H9 (cell line): ENCODE data around the gene ZNF407. TPM values are rescaled to one million over a fixed set of nuclear protein-coding genes. Genes with fewer than 3 reads are reported as not detected.
"Not testable (repeated sequence)": the region's sequence is repeated elsewhere in the genome, so short reads cannot be mapped to it uniquely, and the experiment has no call there.

ENCODE experiments used
- DNase-seq: peaks from one replicate; pipeline ENCODE4 v3.0.0-alpha.2; 2017
- H2AFZ ChIP-seq: one replicate; pipeline ENCODE4 v1.6.1; 2013; ENCODE audit warnings: mild to moderate bottlenecking, low read length, control low read depth, moderate library complexity
- H2AK5ac ChIP-seq: 2 replicates; pipeline ENCODE4 v1.6.1; 2013; ENCODE audit warnings: low read length, control low read depth, mixed read lengths; ENCODE audit not compliant: insufficient read length
- H2BK120ac ChIP-seq: one replicate; pipeline ENCODE4 v1.6.1; 2013; ENCODE audit warnings: low read depth, mild to moderate bottlenecking, low read length, control low read depth, inconsistent platforms; ENCODE audit not compliant: poor library complexity, severe bottlenecking
- H2BK12ac ChIP-seq: 2 replicates; pipeline ENCODE4 v1.6.1; 2013; ENCODE audit warnings: low read length, control low read depth, mixed read lengths, low read depth; ENCODE audit not compliant: insufficient read length
- H2BK15ac ChIP-seq: 2 replicates; pipeline ENCODE4 v1.6.1; 2013; ENCODE audit warnings: low read depth, low read length, control low read depth
- H2BK20ac ChIP-seq: one replicate; pipeline ENCODE4 v1.6.1; 2013; ENCODE audit warnings: low read depth, mild to moderate bottlenecking, low read length, control low read depth, inconsistent platforms; ENCODE audit not compliant: poor library complexity, severe bottlenecking
- H2BK5ac ChIP-seq: 2 replicates; pipeline ENCODE4 v1.6.1; 2013; ENCODE audit warnings: low read length, control low read depth, mixed read lengths; ENCODE audit not compliant: insufficient read length
- H3K14ac ChIP-seq: 2 replicates; pipeline ENCODE4 v1.6.1; 2013; ENCODE audit warnings: low read length, control low read depth; ENCODE audit not compliant: insufficient read depth
- H3K18ac ChIP-seq: 2 replicates; pipeline ENCODE4 v1.6.1; 2013; ENCODE audit warnings: low read depth, mild to moderate bottlenecking, mixed read lengths, low read length, control low read depth; ENCODE audit not compliant: insufficient read length
- H3K23ac ChIP-seq: 2 replicates; pipeline ENCODE4 v1.6.1; 2013; ENCODE audit warnings: low read length, control low read depth, mixed read lengths, low read depth; ENCODE audit not compliant: insufficient read length
- H3K23me2 ChIP-seq: 2 replicates; pipeline ENCODE4 v1.6.1; 2013; ENCODE audit warnings: low read depth, mild to moderate bottlenecking, mixed read lengths, low read length, control low read depth; ENCODE audit not compliant: insufficient read length, poor library complexity, severe bottlenecking
- H3K27ac ChIP-seq: 2 replicates; pipeline ENCODE4 v1.5.1; 2013; ENCODE audit warnings: low read length, control low read depth, mixed read lengths, low read depth; ENCODE audit not compliant: insufficient read length
- H3K27me3 ChIP-seq: 2 replicates; pipeline ENCODE4 v1.6.1; 2013; ENCODE audit warnings: low read length, control low read depth, inconsistent platforms; ENCODE audit not compliant: insufficient read depth
- H3K4ac ChIP-seq: 2 replicates; pipeline ENCODE4 v1.6.1; 2013; ENCODE audit warnings: low read depth, mild to moderate bottlenecking, control low read depth, inconsistent platforms, low read length, moderate library complexity
- H3K4me1 ChIP-seq: 2 replicates; pipeline ENCODE4 v1.6.1; 2013; ENCODE audit warnings: low read length, control low read depth, inconsistent platforms; ENCODE audit not compliant: insufficient read depth
- H3K4me2 ChIP-seq: 2 replicates; pipeline ENCODE4 v1.6.1; 2013; ENCODE audit warnings: low read length, control low read depth, mixed read lengths; ENCODE audit not compliant: insufficient read length, insufficient read depth
- H3K56ac ChIP-seq: 2 replicates; pipeline ENCODE4 v1.6.1; 2013; ENCODE audit warnings: low read depth, mild to moderate bottlenecking, mixed read lengths, low read length, control low read depth; ENCODE audit not compliant: insufficient read length
- H3K79me1 ChIP-seq: 2 replicates; pipeline ENCODE4 v1.6.1; 2013; ENCODE audit warnings: low read depth, mild to moderate bottlenecking, moderate library complexity, low read length, control low read depth, inconsistent platforms; ENCODE audit not compliant: insufficient read depth, poor library complexity, severe bottlenecking
- H3K79me2 ChIP-seq: 2 replicates; pipeline ENCODE4 v1.6.1; 2013; ENCODE audit warnings: low read length, control low read depth, inconsistent platforms; ENCODE audit not compliant: insufficient read depth
- H3K9ac ChIP-seq: 2 replicates; pipeline ENCODE4 v1.6.1; 2013; ENCODE audit warnings: low read length, control low read depth, mixed read lengths; ENCODE audit not compliant: insufficient read length; ENCODE audit errors: extremely low read depth
- H3K9me3 ChIP-seq: one replicate; pipeline ENCODE4 v1.6.1; 2013; ENCODE audit warnings: low read depth, low read length, inconsistent platforms; ENCODE audit not compliant: control insufficient read depth
- H3T11ph ChIP-seq: one replicate; pipeline ENCODE4 v1.6.1; 2013; ENCODE audit warnings: mild to moderate bottlenecking, low read length, control low read depth, inconsistent platforms
- H4K20me1 ChIP-seq: one replicate; pipeline ENCODE4 v1.6.1; 2013; ENCODE audit not compliant: control insufficient read depth, insufficient read length, insufficient read depth
- H4K5ac ChIP-seq: 2 replicates; pipeline ENCODE4 v1.6.1; 2013; ENCODE audit warnings: low read depth, mild to moderate bottlenecking, mixed read lengths, low read length, control low read depth; ENCODE audit not compliant: insufficient read length
- H4K8ac ChIP-seq: replicated peaks from 2 replicates; pipeline ENCODE4 v1.6.1; 2013; ENCODE audit warnings: low read length, control low read depth, mixed read lengths, low read depth; ENCODE audit not compliant: insufficient read length
- H4K91ac ChIP-seq: 2 replicates; pipeline ENCODE4 v1.6.1; 2013; ENCODE audit warnings: low read depth, mild to moderate bottlenecking, moderate library complexity, mixed read lengths, low read length, control low read depth; ENCODE audit not compliant: insufficient read length
- H3K27ac Mint-ChIP-seq, 3 experiments: 2 replicates in 2 of 3; 3 replicates in 1 of 3; pipeline ENCODE4 v1.8.0; 2020 to 2021; ENCODE audit warnings: mixed read lengths in 3 of 3, mild to moderate bottlenecking in 1 of 3, moderate library complexity in 1 of 3
- H3K27me3 Mint-ChIP-seq: 2 replicates; pipeline ENCODE4 v1.8.0; 2021; ENCODE audit warnings: low read depth, mild to moderate bottlenecking, moderate library complexity, mixed read lengths
- H3K36me3 Mint-ChIP-seq, 3 experiments: 2 replicates in 2 of 3; 3 replicates in 1 of 3; pipeline ENCODE4 v1.8.0; 2020 to 2021; ENCODE audit warnings: low read depth in 3 of 3, mixed read lengths in 3 of 3; ENCODE audit not compliant: insufficient read depth in 1 of 3
- H3K4me1 Mint-ChIP-seq, 2 experiments: 2 replicates each; pipeline ENCODE4 v1.8.0; 2020; ENCODE audit warnings: mixed read lengths in 2 of 2
- H3K4me3 Mint-ChIP-seq, 2 experiments: 2 replicates in 1 of 2; 3 replicates in 1 of 2; pipeline ENCODE4 v1.8.0; 2020 to 2021; ENCODE audit warnings: mild to moderate bottlenecking in 2 of 2, mixed read lengths in 2 of 2, moderate library complexity in 1 of 2
- H3K9me3 Mint-ChIP-seq, 2 experiments: 2 replicates in 1 of 2; 3 replicates in 1 of 2; pipeline ENCODE4 v1.8.0; 2020; ENCODE audit warnings: mild to moderate bottlenecking in 2 of 2, mixed read lengths in 2 of 2, moderate library complexity in 1 of 2
- WGBS: extraction: QIAGEN DNeasy Blood & Tissue Kit; methylation state at CpG from one replicate; pipeline ENCODE4 v1.1.7; 2013; ENCODE audit warnings: missing lambda C conversion rate, low lambda C conversion rate, mixed read lengths; ENCODE audit not compliant: insufficient read length; ENCODE audit errors: extremely low coverage; 5-methylcytosine and 5-hydroxymethylcytosine counted together
- total RNA-seq: library from RNA; stranded (reverse); gene quantifications from 2 replicates; pipeline ENCODE4 v1.2.1, GENCODE V29; 2021

The ZNF407 gene
- total RNA-seq, 1 experiment from 2014 or later = 8.7 TPM

GRCh38 chr18:74971776-74972175, 374.1 kb downstream of the ZNF407 start:
- not testable (repeated sequence) for H3K9me3 ChIP-seq, H2AK5ac ChIP-seq, H3K4me3 Mint-ChIP-seq, H3K56ac ChIP-seq, H4K91ac ChIP-seq, H3K9me3 Mint-ChIP-seq, H3K27ac Mint-ChIP-seq, H3K23ac ChIP-seq, H3K36me3 Mint-ChIP-seq, H3K9ac ChIP-seq, H3K27me3 Mint-ChIP-seq, H3K4ac ChIP-seq, H3K27me3 ChIP-seq, H4K8ac ChIP-seq, H3T11ph ChIP-seq, H2BK20ac ChIP-seq, H2BK12ac ChIP-seq, H3K79me2 ChIP-seq, H2BK15ac ChIP-seq, DNase-seq, H3K27ac ChIP-seq, H4K20me1 ChIP-seq, H2BK5ac ChIP-seq, H3K4me2 ChIP-seq, H3K14ac ChIP-seq, H2AFZ ChIP-seq, H3K79me1 ChIP-seq, H3K23me2 ChIP-seq, H3K4me1 ChIP-seq, H3K18ac ChIP-seq, H3K4me1 Mint-ChIP-seq, H4K5ac ChIP-seq, H2BK120ac ChIP-seq
- no CpG with 5 or more reads among the region's 2 CpGs for WGBS
